ENCODE results near the gene RAB34. TPM values are rescaled to one million over a fixed set of nuclear protein-coding genes. Genes with fewer than 3 reads are reported as not detected.

Gene RAB34
- total RNA-seq, 1 experiment from 2014 or later, result 189 TPM

GRCh38 chr17:28749516-28750177 is 32.0 kb upstream of the RAB34 start:
- Histone ChIP-seq H3K18ac (ENCODE audit: insufficient read length, low read depth, low read length) (no peak overlapping the region), H3K4me2 (ENCODE audit: insufficient read depth, insufficient read length, low read length) (no peak overlapping the region), H3K4ac (ENCODE audit: low read depth, low read length) (no peak overlapping the region), H2BK12ac (ENCODE audit: insufficient read length, low read depth, low read length) (no peak overlapping the region), H2BK15ac (ENCODE audit: low read depth, low read length) (no peak overlapping the region), H4K91ac (ENCODE audit: insufficient read length, low read depth, low read length) (no peak overlapping the region), H3T11ph (ENCODE audit: low read length) (no peak overlapping the region), H2BK20ac (ENCODE audit: low read depth, low read length, poor library complexity, severe bottlenecking) (no peak overlapping the region), H3K4me1 (ENCODE audit: insufficient read depth, low read length) (peaks cover 5% of the 10 kb centered on the region; the same call in 1 of the 2 replicates), H3K14ac (ENCODE audit: insufficient read depth, low read length) (no peak overlapping the region), H3K27me3 (ENCODE audit: insufficient read depth, low read length) (no peaks in the 10 kb centered on the region), H3K79me1 (ENCODE audit: insufficient read depth, low read depth, low read length, poor library complexity, severe bottlenecking) (no peaks in the 10 kb centered on the region), H3K27ac (ENCODE audit: insufficient read length, low read depth, low read length) (no peak overlapping the region), H4K20me1 (ENCODE audit: control insufficient read depth, insufficient read depth, insufficient read length) (no peaks in the 10 kb centered on the region), H2BK5ac (ENCODE audit: insufficient read length, low read length) (no peak overlapping the region), H4K8ac (replicated peaks; ENCODE audit: insufficient read length, low read depth, low read length) (no peak overlapping the region), H3K23ac (ENCODE audit: insufficient read length, low read depth, low read length) (no peak overlapping the region), H2AFZ (ENCODE audit: low read length) (no peak overlapping the region), H2AK5ac (ENCODE audit: insufficient read length, low read length) (no peak overlapping the region), H4K5ac (ENCODE audit: insufficient read length, low read depth, low read length) (no peak overlapping the region), H3K79me2 (ENCODE audit: insufficient read depth, low read length) (peaks cover 13% of the 10 kb centered on the region; the same call in 1 of the 2 replicates), H3K56ac (ENCODE audit: insufficient read length, low read depth, low read length) (no peak overlapping the region), H3K9ac (ENCODE audit: extremely low read depth, insufficient read length, low read length) (no peak overlapping the region), H3K9me3 (ENCODE audit: control insufficient read depth, low read depth, low read length) (no peaks in the 10 kb centered on the region), H2BK120ac (ENCODE audit: low read depth, low read length, poor library complexity, severe bottlenecking) (no peak overlapping the region), H3K23me2 (ENCODE audit: insufficient read length, low read depth, low read length, poor library complexity, severe bottlenecking) (peaks cover 8% of the 10 kb centered on the region)
- no peaks in the 10 kb centered on the region for H3K9me3 Mint-ChIP-seq
- peak overlapping the region in 2 of 3 experiments; percentile 53 to 94; a peak in 2 of 7 replicates for H3K27ac Mint-ChIP-seq
- H3K4me1 Mint-ChIP-seq, result peaks cover 14 to 31% of the 10 kb centered on the region in 2 experiments
- DNase-seq, result peak; percentile 60
- WGBS (ENCODE audit: extremely low coverage, insufficient read length, low lambda C conversion rate), result no CpG with 5 or more reads among the region's 11 CpGs
- peak overlapping the region in 1 of 2 experiments; percentile 44; a peak in 2 of 5 replicates for H3K4me3 Mint-ChIP-seq
- H3K36me3 Mint-ChIP-seq (ENCODE audit: insufficient read depth in 1 of 3, low read depth in 3 of 3), result peaks cover 45 to 76% (median 47%) of the 10 kb centered on the region in 3 experiments
- no peaks in the 10 kb centered on the region; the same call in none of the 2 replicates for H3K27me3 Mint-ChIP-seq (ENCODE audit: low read depth)
- TF ChIP-seq, protein P1, sequence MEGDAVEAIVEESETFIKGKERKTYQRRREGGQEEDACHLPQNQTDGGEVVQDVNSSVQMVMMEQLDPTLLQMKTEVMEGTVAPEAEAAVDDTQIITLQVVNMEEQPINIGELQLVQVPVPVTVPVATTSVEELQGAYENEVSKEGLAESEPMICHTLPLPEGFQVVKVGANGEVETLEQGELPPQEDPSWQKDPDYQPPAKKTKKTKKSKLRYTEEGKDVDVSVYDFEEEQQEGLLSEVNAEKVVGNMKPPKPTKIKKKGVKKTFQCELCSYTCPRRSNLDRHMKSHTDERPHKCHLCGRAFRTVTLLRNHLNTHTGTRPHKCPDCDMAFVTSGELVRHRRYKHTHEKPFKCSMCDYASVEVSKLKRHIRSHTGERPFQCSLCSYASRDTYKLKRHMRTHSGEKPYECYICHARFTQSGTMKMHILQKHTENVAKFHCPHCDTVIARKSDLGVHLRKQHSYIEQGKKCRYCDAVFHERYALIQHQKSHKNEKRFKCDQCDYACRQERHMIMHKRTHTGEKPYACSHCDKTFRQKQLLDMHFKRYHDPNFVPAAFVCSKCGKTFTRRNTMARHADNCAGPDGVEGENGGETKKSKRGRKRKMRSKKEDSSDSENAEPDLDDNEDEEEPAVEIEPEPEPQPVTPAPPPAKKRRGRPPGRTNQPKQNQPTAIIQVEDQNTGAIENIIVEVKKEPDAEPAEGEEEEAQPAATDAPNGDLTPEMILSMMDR (conservative IDR thresholded peaks at IDR 0.05), result no peak

All from H9 (cell line).